ENCODE data around the gene DKC1.

- no peak for TF ChIP-seq CTCF (tag by site-specific recombination; IDR thresholded peaks at IDR 0.05)
- no peak for TF ChIP-seq ZSCAN23 (tag by site-specific recombination; IDR thresholded peaks at IDR 0.05)
- no peak for TF ChIP-seq KLF17 (tag by site-specific recombination; IDR thresholded peaks at IDR 0.05)
- no peak for TF ChIP-seq ZNF302 (tag by site-specific recombination; IDR thresholded peaks at IDR 0.05; ENCODE audit: low read depth)
- TF ChIP-seq ZNF664 (tag by site-specific recombination; IDR thresholded peaks at IDR 0.05): no peak
- TF ChIP-seq ZNF274 (IDR thresholded peaks at IDR 0.05; ENCODE audit: low read length): no peak
- no peak for TF ChIP-seq ZNF274 (tag by site-specific recombination; IDR thresholded peaks at IDR 0.05; ENCODE audit: borderline replicate concordance)
- TF ChIP-seq ZNF585B (tag by site-specific recombination; IDR thresholded peaks at IDR 0.05): no peak
- TF ChIP-seq ZBTB7A (tag by site-specific recombination; IDR thresholded peaks at IDR 0.05; ENCODE audit: low read depth): no peak
- TF ChIP-seq ZNF571 (tag by site-specific recombination; IDR thresholded peaks at IDR 0.05): no peak
- no peak for TF ChIP-seq ZNF335 (tag by site-specific recombination; conservative IDR thresholded peaks at IDR 0.05)
- TF ChIP-seq SP3 (tag by site-specific recombination; IDR thresholded peaks at IDR 0.05): no peak
Observed at GRCh38 chrX:154728431-154729190, 34.1 kb upstream of the DKC1 start.
